Measurements from ENCODE around the gene ACO1. TPM values are rescaled to one million over a fixed set of nuclear protein-coding genes. Genes with fewer than 3 reads are reported as not detected.

The ACO1 gene
- total and polyA plus RNA-seq, 2 donors (not counting 3 experiments of a cell fraction or from before 2014, with no cell fraction given), result 51.6 to 54.1 TPM

DNA sequence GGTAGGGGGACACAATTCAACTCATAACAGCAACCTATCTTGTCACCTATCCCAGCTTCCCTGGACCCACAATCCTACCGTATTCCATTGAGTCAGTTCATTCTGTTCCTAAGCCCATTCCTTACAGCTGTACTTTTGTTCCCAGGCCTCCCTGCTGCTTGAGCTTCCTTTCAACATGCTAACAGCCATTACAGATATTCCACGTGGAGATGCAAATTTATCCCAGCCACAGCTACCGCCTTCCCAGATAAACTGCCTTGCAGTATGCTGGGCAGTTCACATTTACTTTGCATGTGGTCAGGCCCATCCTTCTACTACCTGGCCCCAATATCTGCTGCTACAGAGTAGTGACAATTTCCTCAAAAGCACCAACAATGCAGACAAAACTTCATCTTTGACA, 118.6 kb downstream of the ACO1 start:
- Histone ChIP-seq H3K27me3 (ENCODE audit: control insufficient read depth in 2 of 2, insufficient read depth in 2 of 2, low read length in 2 of 2) (no peaks in the 10 kb centered on the region), H4K20me1 (replicated peaks; ENCODE audit: control insufficient read depth, extremely low read depth, insufficient read depth, low read length) (no peaks in the 10 kb centered on the region), H2AFZ (ENCODE audit: low read depth, low read length) (no peak overlapping the region), H3K4me1 (ENCODE audit: control insufficient read depth, extremely low read depth, insufficient read depth, low read length) (peaks cover 48% of the 10 kb centered on the region), H3K9me3 (replicated peaks; ENCODE audit: control insufficient read depth, insufficient read depth, low read length) (no peaks in the 10 kb centered on the region), H3K4me3 (replicated peaks in 1 of 3; ENCODE audit: insufficient read depth in 1 of 3, low read depth in 1 of 3, low read length in 3 of 3) (no peak overlapping the region), H3K9ac (replicated peaks; ENCODE audit: extremely low read depth, insufficient read depth, low read length) (peak overlapping the region; percentile 40), H3K4me2 (ENCODE audit: insufficient read depth, low read length) (peak overlapping the region; percentile 19), H3K79me2 (ENCODE audit: control insufficient read depth, insufficient read depth, low read length) (peaks cover 5% of the 10 kb centered on the region), H3K27ac (ENCODE audit: insufficient read depth, low read depth, low read length) (peak overlapping the region; percentile 90), H3K36me3 (ENCODE audit: control insufficient read depth in 2 of 2, extremely low read depth in 1 of 2, insufficient read depth in 2 of 2, low read length in 2 of 2) (peaks cover 0 to 3% of the 10 kb centered on the region in 2 experiments), H3K9me1 (replicated peaks; ENCODE audit: control insufficient read depth, extremely low read depth, insufficient read depth, low read length) (no peaks in the 10 kb centered on the region)
- ChIA-PET POLR2A (interaction anchor here (1.3 kb wide), 1 partner anchor 23 kb away, joined by 5 read pairs; the partner anchor contains the start of gene RIGI), CTCF (interaction anchor here (1.7 kb wide), 1 partner anchor 23 kb away, joined by 11 read pairs; the partner anchor contains the start of gene RIGI)
- FAIRE-seq (no peak), DNase-seq (ENCODE audit: low read depth, low spot score) (peak; percentile 12)
- TF ChIP-seq EZH2 (IDR thresholded peaks at IDR 0.05; ENCODE audit: borderline replicate concordance, low read depth, low read length, severe bottlenecking) (no peak), JUN (IDR thresholded peaks at IDR 0.05; ENCODE audit: borderline replicate concordance, insufficient read depth, insufficient read length, low read depth) (no peak), POLR2AphosphoS5 (IDR thresholded peaks at IDR 0.05; ENCODE audit: insufficient read depth, low read depth, low read length) (no peak), MYC (IDR thresholded peaks at IDR 0.05; ENCODE audit: low read depth, low read length) (no peak), MAX (IDR thresholded peaks at IDR 0.05; ENCODE audit: insufficient read depth, insufficient read length) (no peak), FOS (IDR thresholded peaks at IDR 0.05; ENCODE audit: borderline replicate concordance, insufficient read depth, low read length) (no peak), POLR2A (IDR thresholded peaks at IDR 0.05; ENCODE audit: low read depth, low read length) (no peak), GATA2 (IDR thresholded peaks at IDR 0.05; ENCODE audit: insufficient read depth, insufficient read length, low read depth, low read length) (no peak)
- TF ChIP-seq, protein P1, sequence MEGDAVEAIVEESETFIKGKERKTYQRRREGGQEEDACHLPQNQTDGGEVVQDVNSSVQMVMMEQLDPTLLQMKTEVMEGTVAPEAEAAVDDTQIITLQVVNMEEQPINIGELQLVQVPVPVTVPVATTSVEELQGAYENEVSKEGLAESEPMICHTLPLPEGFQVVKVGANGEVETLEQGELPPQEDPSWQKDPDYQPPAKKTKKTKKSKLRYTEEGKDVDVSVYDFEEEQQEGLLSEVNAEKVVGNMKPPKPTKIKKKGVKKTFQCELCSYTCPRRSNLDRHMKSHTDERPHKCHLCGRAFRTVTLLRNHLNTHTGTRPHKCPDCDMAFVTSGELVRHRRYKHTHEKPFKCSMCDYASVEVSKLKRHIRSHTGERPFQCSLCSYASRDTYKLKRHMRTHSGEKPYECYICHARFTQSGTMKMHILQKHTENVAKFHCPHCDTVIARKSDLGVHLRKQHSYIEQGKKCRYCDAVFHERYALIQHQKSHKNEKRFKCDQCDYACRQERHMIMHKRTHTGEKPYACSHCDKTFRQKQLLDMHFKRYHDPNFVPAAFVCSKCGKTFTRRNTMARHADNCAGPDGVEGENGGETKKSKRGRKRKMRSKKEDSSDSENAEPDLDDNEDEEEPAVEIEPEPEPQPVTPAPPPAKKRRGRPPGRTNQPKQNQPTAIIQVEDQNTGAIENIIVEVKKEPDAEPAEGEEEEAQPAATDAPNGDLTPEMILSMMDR (IDR thresholded peaks at IDR 0.05; ENCODE audit: extremely low read depth in 1 of 2, insufficient read depth in 1 of 2, low read depth in 1 of 2, low read length in 2 of 2), result no peak
- intact Hi-C loops (cut with micrococcal nuclease) (loop anchor here (2.0 kb wide), 1 partner anchor 72 kb away; no protein-coding TSS in a partner anchor), dilution Hi-C loops (cut with MboI; ENCODE audit: extremely low pct_ligation_motif_present, low sequenced_read_pairs) (no loop called here)
- BruUV-seq (replicated peaks), result TSS peak; percentile 90

Other genes starting within 250 kb of the ACO1 start
- gene RIGI, start 141.6 kb downstream of the ACO1 start, total RNA-seq, result 11.4 and 13.3 TPM in 2 replicates
- 3.8 and 4.5 TPM in 2 replicates for gene RIGI, start 141.6 kb downstream of the ACO1 start, polyA plus RNA-seq
- gene SMIM27, start 167.7 kb downstream of the ACO1 start, total RNA-seq, result 9.5 and 11.5 TPM in 2 replicates
- 2.6 and 3.4 TPM in 2 replicates for gene SMIM27, start 167.7 kb downstream of the ACO1 start, polyA plus RNA-seq
- gene TOPORS, start 167.9 kb downstream of the ACO1 start, total RNA-seq, result 16.2 and 16.8 TPM in 2 replicates
- 4.8 and 6.1 TPM in 2 replicates for gene TOPORS, start 167.9 kb downstream of the ACO1 start, polyA plus RNA-seq
- gene NDUFB6, start 188.5 kb downstream of the ACO1 start, total RNA-seq, result 53.5 and 54.2 TPM in 2 replicates
- gene NDUFB6, start 188.5 kb downstream of the ACO1 start, polyA plus RNA-seq, result 35.8 and 59.2 TPM in 2 replicates

Measured in endothelial cell of umbilical vein (primary cell).